ENCODE measurements around the gene PDE6G. TPM values are rescaled to one million over a fixed set of nuclear protein-coding genes. Genes with fewer than 3 reads are reported as not detected.

The PDE6G gene
- total RNA-seq (1 to 10 TPM; 1.9 to 2.2 TPM), polyA plus RNA-seq (1.5 TPM)

DNA sequence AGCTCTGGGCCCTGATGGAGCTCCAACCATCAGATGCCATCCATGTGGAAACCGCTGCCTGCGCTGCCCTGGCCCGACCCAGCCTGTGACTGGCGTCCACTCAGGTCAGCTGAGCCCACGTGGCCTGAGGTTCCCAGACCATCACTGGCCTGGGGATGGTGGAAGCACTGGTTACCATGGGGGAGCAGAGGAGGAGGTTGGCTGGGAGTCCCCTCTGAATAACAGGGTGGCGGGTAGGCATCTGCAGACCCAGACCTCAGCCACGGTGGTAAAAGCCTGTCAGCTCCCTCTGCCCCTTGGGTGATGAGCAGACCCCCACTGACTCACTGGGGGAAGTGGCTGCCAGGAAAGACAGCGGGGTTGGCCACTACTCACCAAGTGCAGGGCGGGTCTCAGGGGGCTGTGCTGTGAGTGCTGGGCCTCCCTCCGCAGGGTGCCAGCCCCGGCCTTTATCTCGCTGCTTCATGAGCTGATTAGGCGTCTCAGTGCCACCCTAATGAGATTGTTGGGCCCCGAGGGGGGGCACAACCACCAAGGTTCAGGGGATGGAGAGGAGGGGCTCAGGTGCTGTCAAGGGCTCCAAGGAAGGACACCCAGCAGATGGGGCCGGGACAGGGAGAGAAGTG lies at the start of gene PDE6G:
Gene PDE6G, minus strand, starts transcription at position 425 of the 626 bp plus-strand sequence. CDS start 3,237 bp downstream, outside the sequence.
- no peak within 1 kb of the TSS for H3K27ac Mint-ChIP-seq
- H3K4me3 ChIP-seq (ENCODE audit: low read length): no peak within 1 kb of the TSS
- no peaks in the 10 kb centered on the region for H3K27me3 ChIP-seq (ENCODE audit: insufficient read depth, low read length, poor library complexity, severe bottlenecking)
- H3K27ac ChIP-seq (ENCODE audit: low read depth, low read length): no peak within 1 kb of the TSS
- peaks cover 9% of the 10 kb centered on the region for H3K4me1 ChIP-seq (ENCODE audit: insufficient read depth, low read length)
- H3K9me3 ChIP-seq (ENCODE audit: low read length): no peaks in the 10 kb centered on the region
- peaks cover 5 to 8% of the 10 kb centered on the region in 2 donors for H3K27me3 Mint-ChIP-seq
- no peak within 1 kb of the TSS for H3K4me3 Mint-ChIP-seq
- POLR2A ChIA-PET: no interaction called here
- no peak for DNase-seq
- H3K36me3 ChIP-seq (ENCODE audit: insufficient read depth, low read length): no peaks in the 10 kb centered on the region
- CTCF ChIA-PET: interaction anchor here (1.3 kb wide), 1 partner anchor 10 kb away, joined by 3 read pairs; no protein-coding TSS in a partner anchor
- H3K9me3 Mint-ChIP-seq: no peaks in the 10 kb centered on the region
- peaks cover 3 to 16% (median 6%) of the 10 kb centered on the region in 3 donors for H3K4me1 Mint-ChIP-seq
- peaks cover 0 to 4% (median 0%) of the 10 kb centered on the region in 3 donors for H3K36me3 Mint-ChIP-seq

DNA sequence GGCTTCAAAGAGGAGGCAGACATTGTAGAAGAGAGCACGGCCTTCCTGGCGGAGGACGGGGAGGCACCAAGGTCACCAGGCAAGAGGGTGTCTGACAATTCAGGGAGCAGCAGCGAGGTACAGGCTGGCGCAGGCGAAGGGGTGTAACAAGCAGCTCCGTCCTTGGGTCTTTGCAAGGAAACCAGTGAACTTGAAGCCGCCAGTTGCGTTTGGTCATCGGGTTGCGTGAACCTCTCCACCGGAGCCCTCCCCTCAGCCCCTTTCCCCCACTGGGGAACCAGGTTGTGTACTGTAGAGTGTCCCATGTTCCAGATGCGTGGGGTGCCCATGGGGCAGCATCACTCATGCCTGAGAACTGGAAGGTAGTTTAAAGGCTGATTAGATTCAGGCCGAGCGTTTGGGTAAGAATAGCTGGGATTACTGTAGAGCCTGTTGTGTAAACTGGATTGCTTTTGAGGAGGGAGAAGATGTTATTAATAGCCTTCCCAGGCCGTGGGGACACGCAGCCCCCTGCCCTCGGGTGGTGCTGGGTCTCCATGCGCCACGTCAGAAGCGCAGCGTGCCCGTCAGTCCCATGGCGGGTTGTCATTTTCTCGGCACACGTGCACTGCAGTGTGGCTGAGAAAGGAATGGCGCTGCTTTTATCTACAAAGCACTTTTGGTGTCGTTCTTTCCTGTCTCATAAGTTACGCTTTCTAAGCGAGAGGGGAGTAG lies 49.3 kb upstream of the PDE6G start:
- Histone ChIP-seq H3K27ac (ENCODE audit: low read depth, low read length) (no peak overlapping the region), H3K4me3 (ENCODE audit: low read length) (no peak overlapping the region), H3K27me3 (ENCODE audit: insufficient read depth, low read length, poor library complexity, severe bottlenecking) (no peaks in the 10 kb centered on the region), H3K9me3 (ENCODE audit: low read length) (no peaks in the 10 kb centered on the region), H3K4me1 (ENCODE audit: insufficient read depth, low read length) (peaks cover 37% of the 10 kb centered on the region), H3K36me3 (ENCODE audit: insufficient read depth, low read length) (peaks cover 11% of the 10 kb centered on the region)
- Mint-ChIP-seq H3K27ac (peak overlapping the region in 4 of 8 donors; percentile 8 to 69 (median 39)), H3K36me3 (peaks cover 0 to 46% (median 4%) of the 10 kb centered on the region in 3 donors), H3K9me3 (no peaks in the 10 kb centered on the region), H3K27me3 (no peaks in the 10 kb centered on the region), H3K4me1 (peaks cover 25 to 43% (median 26%) of the 10 kb centered on the region in 3 donors), H3K4me3 (peak overlapping the region in 6 of 7 donors; percentile 8 to 54 (median 36))
- ChIA-PET POLR2A (interaction anchor here (0.6 kb wide), 1 partner anchor 21 kb away, joined by 5 read pairs; no protein-coding TSS in a partner anchor), CTCF (no interaction called here)
- no peak for DNase-seq

- Histone ChIP-seq H3K27me3 (ENCODE audit: insufficient read depth, low read length, poor library complexity, severe bottlenecking) (no peaks in the 10 kb centered on the region), H3K36me3 (ENCODE audit: insufficient read depth, low read length) (peaks cover 11% of the 10 kb centered on the region), H3K4me1 (ENCODE audit: insufficient read depth, low read length) (peaks cover 31% of the 10 kb centered on the region), H3K27ac (ENCODE audit: low read depth, low read length) (peak overlapping the region; percentile 91), H3K9me3 (ENCODE audit: low read length) (no peaks in the 10 kb centered on the region), H3K4me3 (ENCODE audit: low read length) (peak overlapping the region; percentile 63)
- peak overlapping the region; percentile 77 to 96 (median 90) for H3K27ac Mint-ChIP-seq
- peak in 1 of 5 donors; percentile 28 for DNase-seq
- no peaks in the 10 kb centered on the region for H3K9me3 Mint-ChIP-seq
- peaks cover 19 to 38% (median 23%) of the 10 kb centered on the region in 3 donors for H3K4me1 Mint-ChIP-seq
- peak overlapping the region; percentile 73 to 90 (median 83) for H3K4me3 Mint-ChIP-seq
- POLR2A ChIA-PET: interaction anchor here (1.0 to 2.8 kb wide), 5 partner anchors 7 to 319 kb away, joined by 3 to 38 read pairs (median 4); partner anchors contain the start of genes ARHGDIA, ARL16, CENPX and HGS
- CTCF ChIA-PET: interaction anchor here (2.2 kb wide), 1 partner anchor 19 kb away, joined by 12 read pairs; the partner anchor contains the start of genes ARL16 and HGS
- H3K36me3 Mint-ChIP-seq: peaks cover 0 to 50% (median 4%) of the 10 kb centered on the region in 3 donors
- no peaks in the 10 kb centered on the region for H3K27me3 Mint-ChIP-seq
Observed at GRCh38 chr17:81703747-81704654, 47.7 kb upstream of the PDE6G start.

GRCh38 chr17:81702934-81703746 lies 46.8 kb upstream of the PDE6G start, which contains the start of gene MRPL12:
Gene MRPL12 (plus strand): TSS chr17:81703367. CDS start chr17:81703502, 135 bp downstream.
- POLR2A ChIA-PET: interaction anchor here (1.0 to 2.8 kb wide), 8 partner anchors 8 to 320 kb away, joined by 3 to 38 read pairs (median 4); partner anchors contain the start of genes ARHGDIA, ARL16, CENPX and HGS
- Histone ChIP-seq H3K27ac (ENCODE audit: low read depth, low read length) (peak within 1 kb of the TSS; percentile 91), H3K4me3 (ENCODE audit: low read length) (peak within 1 kb of the TSS; percentile 63), H3K36me3 (ENCODE audit: insufficient read depth, low read length) (peaks cover 11% of the 10 kb centered on the region), H3K27me3 (ENCODE audit: insufficient read depth, low read length, poor library complexity, severe bottlenecking) (no peaks in the 10 kb centered on the region), H3K4me1 (ENCODE audit: insufficient read depth, low read length) (peaks cover 31% of the 10 kb centered on the region), H3K9me3 (ENCODE audit: low read length) (no peaks in the 10 kb centered on the region)
- CTCF ChIA-PET: interaction anchor here (1.4 to 2.2 kb wide), 2 partner anchors 19 to 335 kb away, joined by 3 to 12 read pairs; partner anchors contain the start of genes ARL16, DCXR and HGS
- Mint-ChIP-seq H3K36me3 (peaks cover 0 to 57% (median 4%) of the 10 kb centered on the region in 3 donors), H3K27me3 (no peaks in the 10 kb centered on the region), H3K4me3 (peak within 1 kb of the TSS; percentile 85 to 99 (median 90)), H3K4me1 (peaks cover 19 to 41% (median 23%) of the 10 kb centered on the region in 3 donors), H3K27ac (peak within 1 kb of the TSS; percentile 94 to 98 (median 96)), H3K9me3 (no peaks in the 10 kb centered on the region)
- peak; percentile 84 to 92 (median 85) for DNase-seq

GRCh38 chr17:81701288-81702071 lies 45.1 kb upstream of the PDE6G start:
- Mint-ChIP-seq H3K4me1 (peaks cover 19 to 41% (median 25%) of the 10 kb centered on the region in 3 donors), H3K36me3 (peaks cover 0 to 63% (median 4%) of the 10 kb centered on the region in 3 donors), H3K9me3 (no peaks in the 10 kb centered on the region), H3K4me3 (peak overlapping the region; percentile 85 to 99 (median 90)), H3K27ac (peak overlapping the region; percentile 47 to 98 (median 95)), H3K27me3 (no peaks in the 10 kb centered on the region)
- H3K36me3 ChIP-seq (ENCODE audit: insufficient read depth, low read length): peaks cover 22% of the 10 kb centered on the region
- no peak overlapping the region for H3K4me3 ChIP-seq (ENCODE audit: low read length)
- ChIA-PET CTCF (interaction anchor here (0.9 kb wide), 1 partner anchor 158 kb away, joined by 3 read pairs; no protein-coding TSS in a partner anchor), POLR2A (interaction anchor here (0.6 to 2.8 kb wide), 3 partner anchors 18 to 267 kb away, joined by 3 to 38 read pairs (median 4); partner anchors contain the start of genes ARL16 and HGS)
- peaks cover 31% of the 10 kb centered on the region for H3K4me1 ChIP-seq (ENCODE audit: insufficient read depth, low read length)
- H3K27me3 ChIP-seq (ENCODE audit: insufficient read depth, low read length, poor library complexity, severe bottlenecking): no peaks in the 10 kb centered on the region
- no peaks in the 10 kb centered on the region for H3K9me3 ChIP-seq (ENCODE audit: low read length)
- no peak for DNase-seq
- H3K27ac ChIP-seq (ENCODE audit: low read depth, low read length): peak overlapping the region; percentile 91
